Cardiac muscle cell (in vitro differentiated cells and primary cell): ENCODE results near the gene SUSD4. TPM values are rescaled to one million over a fixed set of nuclear protein-coding genes. Genes with fewer than 3 reads are reported as not detected.

Source experiments
- DNase-seq, 2 donors: peaks; one replicate each; pipeline versions ENCODE4 v3.0.0 to v3.0.0-alpha.2; 2010 to 2017; ENCODE audit warnings: low read depth in 1 of 2, low spot score in 1 of 2
- H3K27ac ChIP-seq: fragments of 200-600 bp; sonication (generic); 2 replicates; pipeline ENCODE4 v1.5.1; 2016
- H3K27me3 ChIP-seq: fragments of 200-600 bp; sonication (generic); 2 replicates; pipeline ENCODE4 v1.6.0; 2016; ENCODE audit warnings: control low read depth
- H3K36me3 ChIP-seq: fragments of 200-600 bp; sonication (generic); 2 replicates; pipeline ENCODE4 v1.5.1; 2016; ENCODE audit warnings: control low read depth
- H3K4me1 ChIP-seq: fragments of 200-600 bp; sonication (generic); 2 replicates; pipeline ENCODE4 v1.8.1; 2017; ENCODE audit warnings: low read depth, mild to moderate bottlenecking, mixed run types
- H3K4me3 ChIP-seq: fragments of 200-600 bp; sonication (generic); 2 replicates; pipeline ENCODE4 v1.5.1; 2016; ENCODE audit warnings: mild to moderate bottlenecking
- H3K9me3 ChIP-seq: fragments of 200-600 bp; sonication (generic); 2 replicates; pipeline ENCODE4 v1.5.1; 2017; ENCODE audit warnings: low read depth, mild to moderate bottlenecking, control low read depth
- CTCF ChIP-seq: IDR thresholded peaks from 2 replicates; pipeline ENCODE4 v1.5.1; 2012; ENCODE audit warnings: low read depth, mild to moderate bottlenecking, low read length
- polyA plus RNA-seq: library from polyadenylated mRNA; unstranded; fragments of >200 nt; fragmentation: Nextera tagmentation; extraction: Ambion mirVana; gene quantifications from 2 replicates; pipeline ENCODE4 v1.2.1, GENCODE V29; 2016
- total RNA-seq: library from RNA; depleted of rRNA; stranded (reverse); fragments of >200 nt; gene quantifications from 2 replicates; pipeline ENCODE4 v1.2.3, GENCODE V29; 2016

SUSD4 gene
- total and polyA plus RNA-seq, 2 experiments from 2014 or later: 20.9 to 31.6 TPM

GRCh38 chr1:223276029-223276428 is 87.9 kb downstream of the SUSD4 start:
- H3K27me3 ChIP-seq: no peaks in the 10 kb centered on the region
- H3K36me3 ChIP-seq: no peaks in the 10 kb centered on the region
- peaks cover 8% of the 10 kb centered on the region for H3K4me1 ChIP-seq
- H3K9me3 ChIP-seq: no peaks in the 10 kb centered on the region
- DNase-seq: no peak
- TF ChIP-seq CTCF: no peak
- no peak overlapping the region for H3K4me3 ChIP-seq
- H3K27ac ChIP-seq: no peak overlapping the region

- H3K36me3 ChIP-seq: no peaks in the 10 kb centered on the region
- no peak overlapping the region for H3K27ac ChIP-seq
- H3K9me3 ChIP-seq: no peaks in the 10 kb centered on the region
- H3K4me3 ChIP-seq: no peak overlapping the region
- H3K4me1 ChIP-seq: peaks cover 27% of the 10 kb centered on the region
- H3K27me3 ChIP-seq: no peaks in the 10 kb centered on the region
- TF ChIP-seq CTCF: no peak
- no peak for DNase-seq
Observed at GRCh38 chr1:223273511-223273910, 90.5 kb downstream of the SUSD4 start.

- Histone ChIP-seq H3K4me3 (no peak overlapping the region), H3K27ac (no peak overlapping the region), H3K9me3 (no peaks in the 10 kb centered on the region), H3K36me3 (no peaks in the 10 kb centered on the region), H3K27me3 (no peaks in the 10 kb centered on the region), H3K4me1 (peaks cover 27% of the 10 kb centered on the region)
- no peak for DNase-seq
- TF ChIP-seq CTCF: no peak
Observed at GRCh38 chr1:223271085-223271781, 92.7 kb downstream of the SUSD4 start.

- no peaks in the 10 kb centered on the region for H3K9me3 ChIP-seq
Observed at GRCh38 chr1:223270155-223270554, 93.8 kb downstream of the SUSD4 start.

GRCh38 chr1:223269006-223269405 is 95.0 kb downstream of the SUSD4 start:
- Histone ChIP-seq H3K4me1 (peaks cover 39% of the 10 kb centered on the region), H3K4me3 (no peak overlapping the region), H3K36me3 (no peaks in the 10 kb centered on the region), H3K9me3 (no peaks in the 10 kb centered on the region), H3K27me3 (no peaks in the 10 kb centered on the region), H3K27ac (peak overlapping the region; percentile 26)
- no peak for TF ChIP-seq CTCF
- peak in 1 of 2 donors; percentile 47 for DNase-seq

More at GRCh38 chr1:223270155-223270554, 93.8 kb downstream of the SUSD4 start:
- Histone ChIP-seq H3K27me3 (no peaks in the 10 kb centered on the region), H3K36me3 (no peaks in the 10 kb centered on the region), H3K4me1 (peaks cover 30% of the 10 kb centered on the region), H3K27ac (no peak overlapping the region), H3K4me3 (no peak overlapping the region)
- DNase-seq: no peak
- no peak for TF ChIP-seq CTCF
